Measurements from ENCODE around the gene GBE1. TPM values are rescaled to one million over a fixed set of nuclear protein-coding genes. Genes with fewer than 3 reads are reported as not detected.
"Not testable (repeated sequence)": the region's sequence is repeated elsewhere in the genome, so short reads cannot be mapped to it uniquely, and the experiment has no call there.

The GBE1 gene
- total RNA-seq (2014; rRNA removed; shearing (Covaris generic)): 31.3 and 35.1 TPM in 2 replicates
- polyA plus RNA-seq (2015; cell fraction: cytosol; rRNA removed): 46.5 and 55.8 TPM in 2 replicates
- polyA plus RNA-seq (2015; cell fraction: nucleus; rRNA removed): 66.3 and 81.4 TPM in 2 replicates

- DNase-seq (ENCODE audit: low read depth): peak; percentile 96
These were observed at the start of gene GBE1 for GRCh38 chr3:81760924-81761903. Gene GBE1, minus strand, starts transcription at chr3:81761645. Its CDS starts 128 bp downstream, at chr3:81761517.

GRCh38 chr3:81808900-81809299, 47.5 kb upstream of the GBE1 start:
- no peak for DNase-seq (ENCODE audit: low read depth)

- no peak for DNase-seq (ENCODE audit: low read depth)
These were observed 38.0 kb upstream of the GBE1 start for GRCh38 chr3:81799403-81799802.

GRCh38 chr3:81793410-81793809, 32.0 kb upstream of the GBE1 start:
- DNase-seq (ENCODE audit: low read depth): no peak

GRCh38 chr3:81790117-81790516, 28.7 kb upstream of the GBE1 start:
- DNase-seq (ENCODE audit: low read depth): no peak

GRCh38 chr3:81789691-81790090, 28.2 kb upstream of the GBE1 start:
- DNase-seq (ENCODE audit: low read depth): no peak

- no peak for DNase-seq (ENCODE audit: low read depth)
These were observed 27.2 kb upstream of the GBE1 start for GRCh38 chr3:81788610-81789009.

GRCh38 chr3:81788044-81788443, 26.6 kb upstream of the GBE1 start:
- DNase-seq (ENCODE audit: low read depth): no peak

- DNase-seq (ENCODE audit: low read depth): no peak
These were observed 21.1 kb upstream of the GBE1 start for GRCh38 chr3:81782585-81782984.

GRCh38 chr3:81778678-81779182, 17.3 kb upstream of the GBE1 start:
- DNase-seq (ENCODE audit: low read depth): no peak

GRCh38 chr3:81776643-81777042, 15.2 kb upstream of the GBE1 start:
- DNase-seq (ENCODE audit: low read depth): no peak

- DNase-seq (ENCODE audit: low read depth): no peak
These were observed 9.3 kb upstream of the GBE1 start for GRCh38 chr3:81770710-81771109.

GRCh38 chr3:81769299-81769698, 7.9 kb upstream of the GBE1 start:
- no peak for DNase-seq (ENCODE audit: low read depth)

GRCh38 chr3:81767250-81767859, 5.9 kb upstream of the GBE1 start:
- not testable (repeated sequence) for DNase-seq (ENCODE audit: low read depth)

- DNase-seq (ENCODE audit: low read depth): no peak
These were observed 4.0 kb upstream of the GBE1 start for GRCh38 chr3:81765400-81765799.

- no peak for DNase-seq (ENCODE audit: low read depth)
These were observed 3.2 kb upstream of the GBE1 start for GRCh38 chr3:81764665-81765064.

- DNase-seq (ENCODE audit: low read depth): no peak
These were observed 2.6 kb upstream of the GBE1 start for GRCh38 chr3:81764002-81764401.

- DNase-seq (ENCODE audit: low read depth): no peak
These were observed 1.6 kb upstream of the GBE1 start for GRCh38 chr3:81763001-81763400.

GRCh38 chr3:81761904-81762580, 597 bp upstream of the GBE1 start:
- no peak for DNase-seq (ENCODE audit: low read depth)

GRCh38 chr3:81760215-81760614, 1.2 kb downstream of the GBE1 start:
- no peak for DNase-seq (ENCODE audit: low read depth)

- not testable (repeated sequence) for DNase-seq (ENCODE audit: low read depth)
These were observed 2.7 kb downstream of the GBE1 start for GRCh38 chr3:81758771-81759170.

- no peak for DNase-seq (ENCODE audit: low read depth)
These were observed 3.2 kb downstream of the GBE1 start for GRCh38 chr3:81758275-81758674.
